HG03064 (cell line): Measurements from ENCODE around the gene BMP7.

Source experiments
- ATAC-seq: cut with Tn5 transposase; IDR thresholded peaks from one replicate; pipeline ENCODE4 v1.9.1; 2021; ENCODE audit warnings: low read depth; ENCODE audit not compliant: unreplicated experiment

Gene BMP7

GRCh38 chr20:57214948-57215347 is 51.5 kb downstream of the BMP7 start:
- ATAC-seq: no peak

- ATAC-seq: no peak
These were observed 52.0 kb downstream of the BMP7 start for GRCh38 chr20:57214427-57214826.

DNA sequence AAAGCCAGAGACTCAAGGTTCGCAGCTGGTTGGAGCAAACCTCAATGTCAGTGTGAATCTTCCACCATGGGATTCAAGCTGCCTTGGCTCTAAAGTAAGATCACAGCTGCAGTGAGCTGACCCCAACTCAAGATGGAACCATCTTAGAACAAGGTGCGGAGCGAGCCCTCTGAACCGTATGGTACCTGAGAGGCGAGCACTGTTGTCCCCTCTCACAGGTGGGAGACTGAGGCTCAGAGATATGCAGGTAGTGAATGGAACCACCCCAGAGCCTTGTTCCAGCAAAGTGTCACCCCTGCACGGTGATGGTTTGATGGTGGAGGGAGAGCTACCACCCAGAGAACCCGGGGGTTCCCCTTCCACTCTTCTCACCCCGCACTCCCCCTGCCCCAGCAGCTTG is 52.5 kb downstream of the BMP7 start:
- ATAC-seq: no peak

- ATAC-seq: no peak
These were observed 53.1 kb downstream of the BMP7 start for GRCh38 chr20:57213291-57213690.

DNA sequence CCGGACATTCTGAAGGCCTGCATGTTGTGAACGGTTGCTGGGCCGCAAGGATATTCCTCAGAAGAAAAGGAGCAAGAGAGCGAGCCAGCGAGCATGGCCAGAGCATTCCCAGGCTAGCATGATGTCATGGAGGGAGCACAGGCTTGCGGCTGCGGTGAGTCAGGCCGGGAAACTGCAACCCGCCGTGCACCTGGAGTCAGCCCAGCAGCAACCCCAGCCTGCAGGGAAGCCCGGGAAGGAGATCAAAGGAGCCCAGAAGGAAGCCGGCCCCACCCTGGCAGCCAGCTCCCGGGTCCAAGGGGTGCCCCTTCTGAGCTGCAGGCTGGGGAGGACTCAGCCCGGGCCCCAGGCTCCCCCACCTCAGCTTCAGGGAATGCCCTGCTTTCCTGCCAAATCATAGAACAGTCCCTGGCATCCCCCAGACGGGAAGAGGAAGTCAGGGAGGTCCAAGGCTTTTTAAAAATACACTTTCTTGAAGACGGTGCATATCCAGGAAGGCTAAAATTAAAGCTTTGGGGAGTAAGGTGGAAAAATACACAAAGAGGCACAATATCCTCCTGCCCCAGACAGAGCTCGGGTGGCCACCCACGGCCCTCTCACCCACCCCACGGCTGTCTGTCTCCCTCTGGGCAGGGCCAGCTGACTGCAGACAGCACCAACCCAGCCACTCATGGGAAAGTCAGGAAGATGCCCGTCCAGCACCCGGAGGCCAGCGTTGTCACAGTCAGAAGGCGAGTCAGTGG is 53.7 kb downstream of the BMP7 start:
- no peak for ATAC-seq

- ATAC-seq: no peak
These were observed 54.4 kb downstream of the BMP7 start for GRCh38 chr20:57211908-57212533.

DNA sequence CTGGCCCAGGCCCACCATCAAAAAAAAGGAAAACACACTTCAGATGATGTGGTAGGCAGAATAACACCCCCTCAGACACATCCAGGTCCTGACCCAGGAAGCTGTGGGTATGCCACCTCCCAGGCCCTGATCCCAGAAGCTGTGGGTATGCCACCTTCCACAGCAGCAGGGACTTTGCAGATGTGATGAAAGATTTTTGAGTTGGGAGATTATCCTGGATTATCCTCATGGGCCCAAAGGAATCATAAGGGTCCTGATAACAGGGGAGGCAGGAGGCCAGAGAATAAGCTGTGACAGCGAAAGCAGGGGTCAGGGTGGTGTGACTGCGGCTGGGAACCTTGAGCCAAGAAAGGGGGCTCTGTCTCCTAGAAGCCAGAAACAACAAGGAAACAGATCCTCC is 55.0 kb downstream of the BMP7 start:
- ATAC-seq: no peak

DNA sequence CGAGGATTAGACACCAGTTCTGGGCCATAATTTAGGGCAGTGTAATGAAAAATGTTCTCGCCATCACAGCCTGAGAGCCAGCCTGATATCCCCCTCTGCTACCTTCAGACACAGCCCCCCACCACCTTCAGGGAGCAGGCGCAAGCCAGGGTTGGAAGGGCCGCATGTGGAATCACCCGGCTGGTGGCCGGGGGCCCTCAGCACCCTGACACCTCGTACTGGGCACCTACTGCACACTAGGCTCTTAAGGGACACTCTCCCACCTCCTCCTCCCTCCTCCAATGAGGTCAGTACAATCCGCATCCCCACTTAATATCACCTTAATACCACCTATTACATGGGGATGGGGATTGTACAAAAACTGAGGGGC is 55.5 kb downstream of the BMP7 start:
- ATAC-seq: no peak

- no peak for ATAC-seq
These were observed 56.2 kb downstream of the BMP7 start for GRCh38 chr20:57210054-57210910.

DNA sequence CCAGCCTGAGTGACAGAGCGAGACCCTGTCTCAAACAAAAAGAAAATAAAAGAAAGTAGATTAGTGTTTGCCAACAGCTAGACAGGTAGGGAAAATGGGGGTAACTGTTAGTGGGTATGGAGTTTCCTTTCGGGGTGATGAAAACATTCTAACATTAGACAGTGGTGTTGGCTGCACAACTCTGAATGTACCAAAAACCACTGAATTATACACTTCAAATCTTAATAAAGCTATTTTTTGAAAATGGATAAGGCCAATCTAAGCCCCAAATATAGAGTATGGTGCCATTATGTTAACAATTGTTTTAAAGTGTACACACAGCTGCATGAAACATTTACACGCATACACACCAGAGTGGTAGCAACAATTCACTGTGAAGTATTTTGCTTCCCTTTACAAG is 57.0 kb downstream of the BMP7 start:
- ATAC-seq: no peak

DNA sequence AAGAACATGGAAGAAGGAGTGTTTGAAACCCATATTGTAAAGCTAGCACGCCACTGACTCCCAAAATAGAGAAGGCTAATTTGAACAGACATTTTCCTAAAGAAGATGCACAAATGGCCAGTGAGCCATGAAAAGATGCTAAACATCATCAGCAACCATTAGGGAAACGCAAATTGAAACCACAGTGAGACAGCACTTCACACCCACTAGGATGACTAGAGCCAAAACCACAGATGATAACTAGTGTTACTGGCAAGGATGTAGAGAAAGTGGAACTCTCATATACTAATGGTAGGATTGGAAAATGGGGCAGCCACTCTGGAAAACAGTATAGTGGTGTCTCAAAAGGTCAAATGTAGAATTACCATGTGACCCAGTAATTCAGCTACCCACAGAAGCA is 58.2 kb downstream of the BMP7 start:
- no peak for ATAC-seq

DNA sequence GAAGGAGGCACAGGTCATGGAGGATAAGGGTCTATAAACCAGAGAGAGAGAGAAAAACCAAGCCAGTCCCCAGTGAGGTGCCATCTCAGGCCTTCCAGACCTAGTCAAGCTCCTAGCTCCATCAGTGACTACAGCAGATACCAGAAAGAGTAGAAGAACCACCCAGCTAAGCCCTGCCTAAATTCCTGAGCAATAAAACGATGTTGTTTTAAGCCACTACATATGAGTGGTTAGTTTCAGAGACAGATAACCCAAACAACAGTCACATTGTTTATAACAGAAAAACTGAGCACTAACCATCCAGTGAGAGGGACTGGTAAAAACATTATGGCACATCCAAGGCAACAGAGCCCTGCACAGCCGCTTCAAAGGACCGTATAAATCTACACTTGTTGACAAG is 59.2 kb downstream of the BMP7 start:
- ATAC-seq: no peak

DNA sequence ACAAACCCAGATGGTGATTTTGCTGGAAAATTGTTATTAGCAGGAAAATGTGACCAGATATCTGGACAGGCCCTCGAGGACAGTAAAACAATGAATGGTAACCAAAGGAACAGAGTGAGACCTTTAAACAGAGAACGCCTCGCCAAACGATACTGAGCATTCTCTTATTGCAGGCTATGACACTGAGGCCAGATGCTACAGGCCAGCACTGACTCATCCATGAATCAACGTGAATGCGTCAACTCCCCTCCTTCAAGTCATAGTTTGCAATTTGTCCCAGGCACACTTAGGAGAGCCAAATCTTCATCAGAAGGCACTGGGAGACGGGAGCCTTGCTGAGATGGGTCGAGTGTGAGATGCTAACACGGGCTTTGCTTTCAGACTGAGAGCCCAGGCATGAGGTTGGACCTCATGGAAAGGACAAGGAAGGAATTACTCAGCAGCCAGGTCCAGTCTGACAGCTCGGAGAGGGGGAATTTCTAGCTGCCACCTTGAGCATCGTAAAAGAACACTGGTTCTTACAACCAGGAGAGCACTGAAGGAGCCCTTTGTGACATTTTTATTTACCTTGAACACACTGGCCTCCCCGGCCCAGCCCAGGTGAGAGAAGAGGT is 60.7 kb downstream of the BMP7 start:
- ATAC-seq: no peak

GRCh38 chr20:57203986-57204385 is 62.5 kb downstream of the BMP7 start:
- no peak for ATAC-seq

- ATAC-seq: no peak
These were observed 63.2 kb downstream of the BMP7 start for GRCh38 chr20:57203204-57203603.

DNA sequence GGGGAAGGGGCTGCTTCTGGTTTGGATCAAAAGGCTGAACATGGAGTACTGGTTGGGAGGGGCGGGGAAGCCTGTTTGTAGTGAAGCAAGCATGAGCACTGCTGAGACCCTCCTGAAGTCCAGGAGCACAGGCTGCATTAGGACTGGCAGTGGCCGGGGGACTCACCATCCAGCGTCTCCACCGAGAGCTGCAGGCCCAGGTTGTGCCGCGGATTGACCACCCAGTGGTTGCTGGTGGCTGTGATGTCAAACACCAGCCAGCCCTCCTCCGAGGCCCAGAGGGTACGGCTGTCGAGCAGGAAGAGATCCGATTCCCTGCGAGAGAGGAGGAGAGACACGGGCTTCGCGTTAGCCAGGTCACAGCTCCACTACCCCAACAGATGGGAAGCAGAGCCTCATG is 64.1 kb downstream of the BMP7 start:
- no peak for ATAC-seq

DNA sequence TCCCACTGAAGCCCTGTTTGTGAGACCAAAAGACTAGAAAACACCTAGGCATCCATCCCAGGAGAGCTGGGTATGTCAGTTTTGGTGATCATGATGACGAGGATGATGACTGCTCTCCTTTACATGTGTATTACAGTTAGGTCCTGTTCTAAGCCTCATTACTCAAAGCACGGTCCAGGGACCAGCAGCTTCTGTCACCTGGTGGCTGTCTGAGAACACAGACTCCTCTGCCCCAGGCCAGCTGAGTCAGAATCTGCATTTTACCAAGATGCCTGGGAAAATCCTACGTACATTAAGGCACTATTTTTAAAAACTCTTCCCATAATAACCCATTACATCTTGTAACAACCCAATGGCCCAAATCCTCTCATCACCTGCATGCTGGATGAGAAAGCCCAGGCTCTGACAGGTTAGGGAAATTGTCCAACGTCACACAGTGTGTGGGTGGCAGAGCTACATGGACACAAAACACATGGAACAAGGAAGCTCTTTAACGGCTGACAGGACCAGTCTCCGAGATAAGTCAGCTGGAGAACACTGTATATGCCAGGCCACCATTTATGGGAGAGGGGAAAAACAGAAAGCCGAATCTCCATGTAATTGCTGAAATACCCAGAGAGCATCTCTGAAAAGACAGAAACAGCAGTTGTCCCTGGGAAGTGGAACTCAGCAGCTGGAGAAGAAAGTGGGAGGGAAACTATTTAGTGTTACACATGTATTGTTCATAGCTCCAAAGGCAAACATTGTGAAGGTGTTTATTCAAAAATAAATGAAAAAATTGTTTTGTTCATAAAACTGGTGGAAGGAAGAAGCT is 65.4 kb downstream of the BMP7 start:
- no peak for ATAC-seq

DNA sequence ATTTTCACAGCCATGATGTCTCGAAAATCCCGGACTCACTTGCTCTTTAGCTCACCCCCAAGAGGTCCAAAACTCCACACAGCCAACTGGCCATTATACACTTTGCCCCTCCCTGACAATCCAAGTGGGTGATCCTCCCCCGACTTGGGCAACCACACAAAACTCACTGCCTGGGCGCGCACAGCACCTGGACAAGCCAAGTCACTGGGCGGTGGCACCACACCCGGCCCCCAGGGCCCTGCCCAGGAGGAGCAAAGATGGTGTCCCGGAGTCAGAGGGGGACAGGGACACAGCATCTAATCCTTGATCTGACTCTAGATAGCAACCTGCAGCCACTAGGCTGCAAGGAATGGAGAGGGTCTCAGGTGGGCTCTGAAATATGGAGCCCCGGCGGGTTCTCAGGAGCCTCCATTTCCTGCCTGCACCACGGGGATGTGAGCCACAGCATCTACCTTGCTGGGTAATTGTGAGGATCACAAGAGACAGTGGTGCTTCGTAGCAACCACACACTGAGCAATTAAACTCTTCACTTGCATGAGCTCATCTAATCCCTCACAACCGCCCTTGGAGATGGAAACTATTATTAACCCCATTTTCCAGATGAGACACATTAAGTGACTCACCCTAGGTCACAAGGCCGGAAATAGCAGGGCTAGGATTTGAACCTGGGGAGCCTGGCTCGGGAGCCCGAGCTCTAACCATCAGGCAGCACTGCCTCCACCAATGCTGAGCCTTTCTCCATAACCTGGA is 66.6 kb downstream of the BMP7 start:
- no peak for ATAC-seq

- no peak for ATAC-seq
These were observed 68.0 kb downstream of the BMP7 start for GRCh38 chr20:57198132-57199072.
